Naive B cell (primary cell): ENCODE measurements around the gene WAPL. TPM values are rescaled to one million over a fixed set of nuclear protein-coding genes. Genes with fewer than 3 reads are reported as not detected.

Source experiments
- ATAC-seq, 2 donors: fragments of 150-1000 bp; cut with Tn5 transposase; 2 replicates each; pipeline ENCODE4 v1.10.0; 2021; ENCODE audit warnings: low read depth in 2 of 2, mild to moderate bottlenecking in 2 of 2, moderate library complexity in 2 of 2
- DNase-seq: peaks from one replicate; pipeline ENCODE4 v3.0.0; 2022
- H3K27ac Mint-ChIP-seq, 6 donors: one replicate each; pipeline ENCODE4 v1.8.0; 2020 to 2022; ENCODE audit warnings: mild to moderate bottlenecking in 6 of 6, mixed read lengths in 6 of 6, moderate library complexity in 5 of 6, inconsistent platforms in 2 of 6
- H3K27me3 Mint-ChIP-seq, 3 donors: one replicate each; pipeline ENCODE4 v1.8.0; 2021 to 2022; ENCODE audit warnings: mixed read lengths in 3 of 3, mild to moderate bottlenecking in 1 of 3
- H3K36me3 Mint-ChIP-seq, 2 donors: one replicate each; pipeline ENCODE4 v1.8.0; 2020 to 2022; ENCODE audit warnings: mixed read lengths in 2 of 2, inconsistent platforms in 1 of 2, mild to moderate bottlenecking in 1 of 2
- H3K4me1 Mint-ChIP-seq, 3 donors: one replicate each; pipeline ENCODE4 v1.8.0; 2020 to 2022; ENCODE audit warnings: mixed read lengths in 3 of 3, inconsistent platforms in 1 of 3, mild to moderate bottlenecking in 1 of 3, moderate library complexity in 1 of 3
- H3K4me3 Mint-ChIP-seq, 8 donors: one replicate each; pipeline ENCODE4 v1.8.0; 2020 to 2022; ENCODE audit warnings: mild to moderate bottlenecking in 8 of 8, mixed read lengths in 8 of 8, moderate library complexity in 8 of 8, inconsistent platforms in 2 of 8
- H3K9me3 Mint-ChIP-seq, 7 donors: one replicate each; pipeline ENCODE4 v1.8.0; 2020 to 2022; ENCODE audit warnings: mixed read lengths in 7 of 7, mild to moderate bottlenecking in 5 of 7, inconsistent platforms in 2 of 7, moderate library complexity in 1 of 7
- polyA plus RNA-seq, 6 donors: library from polyadenylated mRNA; unstranded; fragments of 300-500 nt; fragmentation: Illumina TruSeq; gene quantifications; one replicate each; pipeline ENCODE4 v1.2.3, GENCODE V29; 2021; ENCODE audit warnings: low read depth in 6 of 6

The WAPL gene
- polyA plus RNA-seq, 6 donors from 2014 or later, result 19.7 to 40.0 (median 32.7) TPM

DNA sequence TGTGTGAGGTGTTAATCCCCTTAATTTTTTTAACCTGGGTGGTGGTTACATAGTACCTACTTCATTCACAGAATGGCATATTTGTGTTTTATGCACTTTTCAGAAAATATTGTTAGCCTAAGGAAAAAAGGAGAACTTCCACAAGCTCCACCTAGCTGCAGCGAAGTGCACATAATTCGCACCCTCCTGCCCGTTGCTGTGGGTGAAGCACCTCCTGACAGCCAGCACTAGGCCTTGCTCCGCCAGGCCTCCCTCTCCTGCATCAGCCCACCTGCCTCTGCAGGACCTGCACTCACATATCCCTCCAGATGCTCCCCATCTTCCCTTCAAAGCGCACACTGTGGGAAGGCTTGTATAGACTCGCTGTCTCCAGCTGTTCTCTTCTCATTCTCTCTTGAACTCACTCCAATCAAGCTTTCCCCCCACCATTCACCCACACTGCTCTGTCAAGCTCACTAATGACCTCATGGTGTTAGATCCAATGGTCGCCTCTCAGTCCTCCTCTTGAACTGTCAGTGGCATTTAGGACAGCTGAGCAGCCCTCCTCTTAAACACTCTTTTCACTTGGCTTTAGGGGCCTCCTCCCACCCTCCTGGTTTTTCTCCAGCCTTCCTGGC is 134.3 kb downstream of the WAPL start:
- H3K4me3 Mint-ChIP-seq, result peak overlapping the region in 2 of 8 donors; percentile 52 to 61
- no peak overlapping the region for H3K27ac Mint-ChIP-seq
- no peak for ATAC-seq
- H3K36me3 Mint-ChIP-seq, result peaks cover 0 to 8% of the 10 kb centered on the region in 2 donors
- peaks cover 51 to 71% (median 67%) of the 10 kb centered on the region in 3 donors for H3K27me3 Mint-ChIP-seq
- H3K9me3 Mint-ChIP-seq, result peaks cover 0 to 3% (median 0%) of the 10 kb centered on the region in 7 donors
- H3K4me1 Mint-ChIP-seq, result peaks cover 15 to 32% (median 20%) of the 10 kb centered on the region in 3 donors
- no peak for DNase-seq

DNA sequence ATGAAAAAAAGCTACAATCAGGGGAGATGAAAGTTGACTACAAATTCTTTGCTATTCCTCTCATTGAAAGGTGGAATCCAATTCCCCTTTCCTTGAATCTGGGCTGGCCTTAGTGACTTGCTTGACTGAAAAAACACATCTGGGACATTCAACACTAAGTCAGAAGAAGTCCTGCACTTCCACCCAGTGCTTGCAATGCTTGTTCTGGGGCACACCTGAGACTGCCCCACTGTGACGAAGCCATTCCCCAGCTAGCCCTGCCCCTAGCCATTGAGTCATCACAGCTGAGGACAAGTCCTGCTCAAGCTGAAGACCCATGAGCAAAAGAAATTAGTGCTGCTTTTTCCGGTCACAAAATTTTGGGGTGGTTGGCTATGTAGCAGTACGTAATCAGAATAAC is 135.8 kb downstream of the WAPL start:
- DNase-seq (no peak), ATAC-seq (no peak)
- Mint-ChIP-seq H3K36me3 (peaks cover 0 to 8% of the 10 kb centered on the region in 2 donors), H3K9me3 (peaks cover 0 to 3% (median 0%) of the 10 kb centered on the region in 7 donors), H3K4me3 (no peak overlapping the region), H3K4me1 (peaks cover 6 to 19% (median 12%) of the 10 kb centered on the region in 3 donors), H3K27ac (no peak overlapping the region), H3K27me3 (peaks cover 50 to 71% (median 64%) of the 10 kb centered on the region in 3 donors)

Other genes starting within 250 kb of the WAPL start
- not detected for gene GRID1, start 155.0 kb downstream of the WAPL start, polyA plus RNA-seq
- not detected for gene OPN4, start 132.8 kb upstream of the WAPL start, polyA plus RNA-seq
- gene LDB3, start 146.7 kb upstream of the WAPL start, polyA plus RNA-seq, result under 1 TPM in 1 of 6 donors, not detected in 5; 0.24 TPM
- gene BMPR1A, start 234.8 kb upstream of the WAPL start, polyA plus RNA-seq, result 1 to 10 TPM in 4 of 6 donors, under 1 TPM in 1, not detected in 1; 0.73 to 3.4 (median 1.2) TPM